HEK293 (cell line): ENCODE results near the gene FOXN3.

Experiments used
- CTCF ChIP-seq: fragments of 450-650 bp; formaldehyde crosslinking; IDR thresholded peaks from 2 replicates; pipeline ENCODE4 v1.5.1; 2016; ENCODE audit warnings: missing biosample characterization, missing genetic modification characterization
- KLF9 ChIP-seq: fragments of 450-650 bp; formaldehyde crosslinking; IDR thresholded peaks from 2 replicates; pipeline ENCODE4 v1.5.1; 2016; ENCODE audit warnings: missing biosample characterization, missing genetic modification characterization, low read depth
- MZF1 ChIP-seq: fragments of 450-650 bp; formaldehyde crosslinking; IDR thresholded peaks from 2 replicates; pipeline ENCODE4 v1.5.1; 2017; ENCODE audit warnings: missing biosample characterization, missing genetic modification characterization, borderline replicate concordance
- TCF7L2 ChIP-seq: IDR thresholded peaks from 2 replicates; pipeline ENCODE4 v1.6.1; 2011; ENCODE audit warnings: low read depth, mild to moderate bottlenecking, inconsistent platforms, low read length, moderate library complexity, borderline replicate concordance
- YY2 ChIP-seq: fragments of 450-650 bp; formaldehyde crosslinking; IDR thresholded peaks from 2 replicates; pipeline ENCODE4 v1.5.1; 2016; ENCODE audit warnings: missing biosample characterization, missing genetic modification characterization
- ZBTB1 ChIP-seq: fragments of 450-650 bp; formaldehyde crosslinking; IDR thresholded peaks from 2 replicates; pipeline ENCODE4 v1.5.1; 2016; ENCODE audit warnings: missing biosample characterization, missing genetic modification characterization
- ZBTB8A ChIP-seq: fragments of 450-650 bp; formaldehyde crosslinking; IDR thresholded peaks from 2 replicates; pipeline ENCODE4 v1.5.1; 2016; ENCODE audit warnings: missing biosample characterization, missing genetic modification characterization
- ZNF274 ChIP-seq, 2 experiments: fragments of 200-500 bp in 1 of 2; fragments of 450-650 bp in 1 of 2; sonication (Bioruptor generic) in 1 of 2; formaldehyde crosslinking in 1 of 2; IDR thresholded peaks; 2 replicates each; pipeline versions ENCODE4 v1.5.1 to v1.6.1; 2014 to 2016; ENCODE audit warnings: borderline replicate concordance in 1 of 2, inconsistent platforms in 1 of 2, low read length in 1 of 2, missing biosample characterization in 1 of 2, missing genetic modification characterization in 1 of 2
- ZNF391 ChIP-seq: fragments of 450-650 bp; formaldehyde crosslinking; IDR thresholded peaks from 2 replicates; pipeline ENCODE4 v1.5.1; 2016; ENCODE audit warnings: low read depth, missing biosample characterization, missing genetic modification characterization, borderline replicate concordance
- ZSCAN30 ChIP-seq: fragments of 450-650 bp; IDR thresholded peaks from 2 replicates; pipeline ENCODE4 v1.5.1; 2018; ENCODE audit warnings: missing biosample characterization, mild to moderate bottlenecking, missing genetic modification characterization, moderate library complexity
- TF ChIP-seq, protein P1 (sequence below): fragments of 450-650 bp; formaldehyde crosslinking; IDR thresholded peaks from 2 replicates; pipeline ENCODE4 v1.5.1; 2017; ENCODE audit warnings: missing biosample characterization, missing genetic modification characterization
- TF ChIP-seq, protein P2 (sequence below): fragments of 450-650 bp; formaldehyde crosslinking; IDR thresholded peaks from 2 replicates; pipeline ENCODE4 v1.5.1; 2016; ENCODE audit warnings: missing biosample characterization, missing genetic modification characterization
- TF ChIP-seq, protein P3 (sequence below): fragments of 450-650 bp; formaldehyde crosslinking; IDR thresholded peaks from 2 replicates; pipeline ENCODE4 v1.5.1; 2016; ENCODE audit warnings: missing biosample characterization, missing genetic modification characterization

DNA sequence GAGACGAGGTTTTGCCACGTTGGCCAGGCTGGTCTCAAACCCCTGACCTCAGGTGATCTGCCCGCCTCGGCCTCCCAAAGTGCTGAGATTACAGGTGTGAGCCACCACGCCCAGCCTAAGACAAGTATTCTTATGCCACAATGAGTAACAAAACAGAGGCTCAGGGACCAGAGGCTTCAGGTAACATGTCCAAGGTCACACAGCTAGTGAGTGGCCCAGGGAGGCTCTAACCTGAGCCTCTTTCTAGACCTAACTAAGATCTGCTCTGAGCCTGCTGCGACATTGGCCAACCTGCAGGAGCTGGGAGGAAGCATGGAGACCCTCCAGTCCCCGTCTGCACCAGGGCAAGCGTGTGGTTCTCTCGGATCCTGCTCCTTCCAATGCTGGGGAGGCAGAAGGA is 77.9 kb downstream of the FOXN3 start:
- TF ChIP-seq CTCF (tag by site-specific recombination) (no peak), ZBTB1 (tag by site-specific recombination) (no peak), ZBTB8A (tag by site-specific recombination) (no peak), YY2 (tag by site-specific recombination) (no peak), MZF1 (tag by site-specific recombination) (no peak), ZNF391 (no peak), TCF7L2 (no peak), ZNF274 (IDR thresholded peaks at IDR 0.05; ENCODE audit: low read length) (no peak), ZNF274 (tag by site-specific recombination; IDR thresholded peaks at IDR 0.05; ENCODE audit: borderline replicate concordance) (no peak), KLF9 (no peak), ZSCAN30 (tag by site-specific recombination) (no peak)
- TF ChIP-seq, protein P1, sequence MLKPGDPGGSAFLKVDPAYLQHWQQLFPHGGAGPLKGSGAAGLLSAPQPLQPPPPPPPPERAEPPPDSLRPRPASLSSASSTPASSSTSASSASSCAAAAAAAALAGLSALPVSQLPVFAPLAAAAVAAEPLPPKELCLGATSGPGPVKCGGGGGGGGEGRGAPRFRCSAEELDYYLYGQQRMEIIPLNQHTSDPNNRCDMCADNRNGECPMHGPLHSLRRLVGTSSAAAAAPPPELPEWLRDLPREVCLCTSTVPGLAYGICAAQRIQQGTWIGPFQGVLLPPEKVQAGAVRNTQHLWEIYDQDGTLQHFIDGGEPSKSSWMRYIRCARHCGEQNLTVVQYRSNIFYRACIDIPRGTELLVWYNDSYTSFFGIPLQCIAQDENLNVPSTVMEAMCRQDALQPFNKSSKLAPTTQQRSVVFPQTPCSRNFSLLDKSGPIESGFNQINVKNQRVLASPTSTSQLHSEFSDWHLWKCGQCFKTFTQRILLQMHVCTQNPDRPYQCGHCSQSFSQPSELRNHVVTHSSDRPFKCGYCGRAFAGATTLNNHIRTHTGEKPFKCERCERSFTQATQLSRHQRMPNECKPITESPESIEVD (tag by site-specific recombination) = no peak
- TF ChIP-seq, protein P2, sequence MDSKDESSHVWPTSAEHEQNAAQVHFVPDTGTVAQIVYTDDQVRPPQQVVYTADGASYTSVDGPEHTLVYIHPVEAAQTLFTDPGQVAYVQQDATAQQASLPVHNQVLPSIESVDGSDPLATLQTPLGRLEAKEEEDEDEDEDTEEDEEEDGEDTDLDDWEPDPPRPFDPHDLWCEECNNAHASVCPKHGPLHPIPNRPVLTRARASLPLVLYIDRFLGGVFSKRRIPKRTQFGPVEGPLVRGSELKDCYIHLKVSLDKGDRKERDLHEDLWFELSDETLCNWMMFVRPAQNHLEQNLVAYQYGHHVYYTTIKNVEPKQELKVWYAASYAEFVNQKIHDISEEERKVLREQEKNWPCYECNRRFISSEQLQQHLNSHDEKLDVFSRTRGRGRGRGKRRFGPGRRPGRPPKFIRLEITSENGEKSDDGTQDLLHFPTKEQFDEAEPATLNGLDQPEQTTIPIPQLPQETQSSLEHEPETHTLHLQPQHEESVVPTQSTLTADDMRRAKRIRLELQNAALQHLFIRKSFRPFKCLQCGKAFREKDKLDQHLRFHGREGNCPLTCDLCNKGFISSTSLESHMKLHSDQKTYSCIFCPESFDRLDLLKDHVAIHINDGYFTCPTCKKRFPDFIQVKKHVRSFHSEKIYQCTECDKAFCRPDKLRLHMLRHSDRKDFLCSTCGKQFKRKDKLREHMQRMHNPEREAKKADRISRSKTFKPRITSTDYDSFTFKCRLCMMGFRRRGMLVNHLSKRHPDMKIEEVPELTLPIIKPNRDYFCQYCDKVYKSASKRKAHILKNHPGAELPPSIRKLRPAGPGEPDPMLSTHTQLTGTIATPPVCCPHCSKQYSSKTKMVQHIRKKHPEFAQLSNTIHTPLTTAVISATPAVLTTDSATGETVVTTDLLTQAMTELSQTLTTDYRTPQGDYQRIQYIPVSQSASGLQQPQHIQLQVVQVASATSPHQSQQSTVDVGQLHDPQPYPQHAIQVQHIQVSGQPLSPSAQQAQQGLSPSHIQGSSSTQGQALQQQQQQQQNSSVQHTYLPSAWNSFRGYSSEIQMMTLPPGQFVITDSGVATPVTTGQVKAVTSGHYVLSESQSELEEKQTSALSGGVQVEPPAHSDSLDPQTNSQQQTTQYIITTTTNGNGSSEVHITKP (tag by site-specific recombination) = no peak
- TF ChIP-seq, protein P3, sequence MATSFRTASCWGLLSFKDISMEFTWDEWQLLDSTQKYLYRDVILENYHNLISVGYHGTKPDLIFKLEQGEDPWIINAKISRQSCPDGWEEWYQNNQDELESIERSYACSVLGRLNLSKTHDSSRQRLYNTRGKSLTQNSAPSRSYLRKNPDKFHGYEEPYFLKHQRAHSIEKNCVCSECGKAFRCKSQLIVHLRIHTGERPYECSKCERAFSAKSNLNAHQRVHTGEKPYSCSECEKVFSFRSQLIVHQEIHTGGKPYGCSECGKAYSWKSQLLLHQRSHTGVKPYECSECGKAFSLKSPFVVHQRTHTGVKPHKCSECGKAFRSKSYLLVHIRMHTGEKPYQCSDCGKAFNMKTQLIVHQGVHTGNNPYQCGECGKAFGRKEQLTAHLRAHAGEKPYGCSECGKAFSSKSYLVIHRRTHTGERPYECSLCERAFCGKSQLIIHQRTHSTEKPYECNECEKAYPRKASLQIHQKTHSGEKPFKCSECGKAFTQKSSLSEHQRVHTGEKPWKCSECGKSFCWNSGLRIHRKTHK (tag by site-specific recombination) = no peak
